ENCODE data around the gene CARD14.
A peak's percentile ranks its signal among the peaks of the same experiment; 100 is the strongest.
"Not testable (repeated sequence)": the region's sequence is repeated elsewhere in the genome, so short reads cannot be mapped to it uniquely, and the experiment has no call there.

The CARD14 gene

GRCh38 chr17:80253631-80254395 is 84.0 kb downstream of the CARD14 start:
- DNase-seq (ENCODE audit: low spot score): no peak

GRCh38 chr17:80254396-80255251 is 84.8 kb downstream of the CARD14 start:
- DNase-seq (ENCODE audit: low spot score): peak; percentile 89

GRCh38 chr17:80256034-80256350 is 86.2 kb downstream of the CARD14 start:
- no peak for DNase-seq (ENCODE audit: low spot score)

GRCh38 chr17:80257716-80258213 is 87.9 kb downstream of the CARD14 start:
- DNase-seq (ENCODE audit: low spot score): no peak

- DNase-seq (ENCODE audit: low spot score): not testable (repeated sequence)
These were observed 88.5 kb downstream of the CARD14 start for GRCh38 chr17:80258296-80258695.

All from RKO (cell line).